A673 (cell line): ENCODE measurements around the gene GRB7. TPM values are rescaled to one million over a fixed set of nuclear protein-coding genes. Genes with fewer than 3 reads are reported as not detected.

Experiments
- BruUV-seq: library from RNA; stranded (reverse); fragments of 400-500 nt; replicated peaks from 2 replicates; lab custom pipeline; 2021; lab: Mats Ljungman, UMichigan
- CTCF ChIA-PET: fragments of 300-600 bp; sonication (Branson Sonifier 250); formaldehyde crosslinking; loops from one replicate; lab custom pipeline; 2022; ENCODE audit warnings: antibody characterized with exemption; lab: Charles Lee
- POLR2A ChIA-PET: fragments of 300-600 bp; sonication (Branson Sonifier 250); formaldehyde crosslinking; loops from one replicate; lab custom pipeline; 2022; ENCODE audit warnings: antibody characterized with exemption; ENCODE audit not compliant: low non-redundant PET; lab: Charles Lee
- DNase-seq: peaks from one replicate; pipeline ENCODE4 v3.0.0-alpha.2; 2015; ENCODE audit warnings: low spot score
- H3K27ac ChIP-seq: fragments of 200-600 bp; sonication (generic); 2 replicates; pipeline ENCODE4 v1.5.1; 2016; ENCODE audit warnings: mixed run types, low read depth, mild to moderate bottlenecking, mixed read lengths, antibody characterized with exemption, low read length; ENCODE audit not compliant: poor library complexity, severe bottlenecking
- H3K27me3 ChIP-seq: fragments of 200-600 bp; sonication (generic); replicated peaks from 2 replicates; pipeline ENCODE4 v1.6.1; 2017; ENCODE audit warnings: mixed run types, low read depth, mild to moderate bottlenecking, mixed read lengths, antibody characterized with exemption, low read length; ENCODE audit not compliant: insufficient read depth, poor library complexity
- H3K36me3 ChIP-seq: fragments of 200-600 bp; sonication (generic); 2 replicates; pipeline ENCODE4 v1.6.1; 2016; ENCODE audit warnings: mixed run types, mild to moderate bottlenecking, mixed read lengths, antibody characterized with exemption, low read length; ENCODE audit not compliant: insufficient read depth, poor library complexity, severe bottlenecking
- H3K4me1 ChIP-seq: fragments of 200-600 bp; sonication (generic); 2 replicates; pipeline ENCODE4 v1.6.1; 2017; ENCODE audit warnings: mixed run types, mild to moderate bottlenecking, mixed read lengths, antibody characterized with exemption, low read length; ENCODE audit not compliant: insufficient read depth, poor library complexity, severe bottlenecking
- H3K4me3 ChIP-seq: fragments of 200-600 bp; sonication (generic); 2 replicates; pipeline ENCODE4 v1.5.1; 2016; ENCODE audit warnings: low read depth, mixed run types, mild to moderate bottlenecking, mixed read lengths, low read length; ENCODE audit not compliant: poor library complexity, severe bottlenecking
- H3K9me3 ChIP-seq: fragments of 200-600 bp; sonication (generic); 2 replicates; pipeline ENCODE4 v1.6.1; 2016; ENCODE audit warnings: mixed run types, low read depth, mild to moderate bottlenecking, mixed read lengths, antibody characterized with exemption, low read length; ENCODE audit not compliant: poor library complexity, severe bottlenecking
- CTCF ChIP-seq: fragments of 300-800, 200-600 bp; sonication (generic); conservative IDR thresholded peaks from 2 replicates; pipeline ENCODE4 v1.5.1; 2017; ENCODE audit warnings: low read depth, mild to moderate bottlenecking, antibody characterized with exemption, low read length, moderate library complexity, mixed read lengths
- EZH2 ChIP-seq: fragments of 200-600 bp; sonication (generic); IDR thresholded peaks from 2 replicates; pipeline ENCODE4 v1.6.1; 2017; ENCODE audit warnings: borderline replicate concordance, low read depth, mild to moderate bottlenecking, mixed read lengths, antibody characterized with exemption, low read length; ENCODE audit not compliant: poor library complexity, severe bottlenecking
- intact Hi-C: fragments of 100-400 bp; cut with micrococcal nuclease; formaldehyde crosslinking; loops from one replicate; pipeline ENCODE4 v1.10.0; 2022; ENCODE audit not compliant: unreplicated experiment
- total RNA-seq: library from RNA; stranded (reverse); gene quantifications from 2 replicates; pipeline ENCODE4 v1.2.3, GENCODE V29; 2021

Gene GRB7
- total RNA-seq, 1 experiment from 2014 or later, result 0.62 TPM

DNA sequence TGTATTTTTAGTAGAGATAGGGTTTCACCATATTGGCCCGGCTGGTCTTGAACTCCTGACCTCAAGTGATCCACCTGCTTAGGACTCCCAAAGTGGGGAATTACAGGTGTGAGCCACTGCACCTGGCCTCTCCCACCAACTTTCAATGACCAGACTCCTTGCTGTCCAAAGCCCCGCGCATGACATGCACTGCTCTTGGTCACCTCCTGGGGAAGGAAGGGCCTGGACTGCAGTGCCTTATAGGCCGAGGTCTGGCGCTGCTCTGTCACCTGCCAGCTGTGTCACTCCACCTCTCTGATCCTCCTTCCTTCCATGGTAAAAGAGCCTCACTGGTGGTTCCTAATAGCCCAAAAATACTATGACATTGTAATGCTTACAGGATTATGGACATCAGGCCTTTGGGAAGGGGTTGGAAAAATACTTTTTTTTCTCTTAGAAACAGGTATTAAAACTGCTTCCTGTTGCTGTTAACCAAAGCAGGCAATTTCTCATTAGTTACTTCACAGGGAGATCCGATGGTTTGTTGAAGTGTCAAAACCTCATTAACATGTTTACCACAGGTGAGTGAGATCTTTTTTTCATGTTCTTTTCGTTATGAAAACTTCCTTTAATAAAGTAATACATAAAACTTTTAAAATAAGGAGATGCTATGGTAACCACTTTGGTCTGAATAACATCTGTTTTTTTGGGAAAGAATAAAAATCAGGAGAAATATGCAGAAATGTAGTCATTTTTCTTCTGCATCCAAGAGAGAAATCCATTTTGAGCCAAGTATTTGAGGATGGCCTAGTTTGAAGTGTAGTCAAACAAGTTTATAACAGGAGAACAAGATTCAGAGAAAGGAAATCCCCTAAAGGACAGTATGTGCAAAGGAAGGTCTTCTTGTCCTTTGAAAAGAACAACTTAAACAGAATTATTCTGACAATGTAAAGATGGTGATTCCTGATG, 35.5 kb downstream of the GRB7 start:
- intact Hi-C loops, result no loop called here
- no peak overlapping the region for H3K27ac ChIP-seq
- DNase-seq, result no peak
- H3K4me3 ChIP-seq, result no peak overlapping the region
- POLR2A ChIA-PET, result no interaction called here
- no peaks in the 10 kb centered on the region for H3K4me1 ChIP-seq
- no peaks in the 10 kb centered on the region for H3K27me3 ChIP-seq
- TF ChIP-seq EZH2 (no peak), CTCF (no peak)
- no peaks in the 10 kb centered on the region for H3K36me3 ChIP-seq
- BruUV-seq, result no TSS peak
- CTCF ChIA-PET, result no interaction called here
- no peaks in the 10 kb centered on the region for H3K9me3 ChIP-seq

DNA sequence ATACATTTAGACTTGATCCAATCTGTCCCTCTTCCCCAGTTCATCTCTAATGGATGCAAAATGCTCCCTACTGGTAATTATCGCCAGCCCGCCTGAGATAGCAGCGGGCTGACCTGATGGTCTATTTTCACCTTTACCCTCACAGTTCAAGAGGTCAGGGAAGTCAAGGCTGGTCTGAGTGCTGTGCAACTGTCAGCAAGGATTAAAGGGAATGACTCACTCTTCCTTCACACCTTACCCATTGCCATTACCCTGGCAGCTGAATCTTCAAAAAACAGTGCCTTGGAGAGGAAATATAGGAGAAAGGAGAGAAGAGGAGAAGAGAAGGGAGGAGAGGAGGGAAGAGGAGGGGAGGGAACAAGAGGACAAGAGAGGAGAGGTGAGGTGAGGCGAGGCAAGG, 36.3 kb downstream of the GRB7 start:
- Histone ChIP-seq H3K4me1 (no peaks in the 10 kb centered on the region), H3K4me3 (no peak overlapping the region), H3K9me3 (no peaks in the 10 kb centered on the region), H3K27ac (no peak overlapping the region), H3K27me3 (no peaks in the 10 kb centered on the region), H3K36me3 (no peaks in the 10 kb centered on the region)
- BruUV-seq, result no TSS peak
- DNase-seq, result no peak
- ChIA-PET POLR2A (no interaction called here), CTCF (no interaction called here)
- intact Hi-C loops, result no loop called here
- TF ChIP-seq EZH2 (no peak), CTCF (no peak)

DNA sequence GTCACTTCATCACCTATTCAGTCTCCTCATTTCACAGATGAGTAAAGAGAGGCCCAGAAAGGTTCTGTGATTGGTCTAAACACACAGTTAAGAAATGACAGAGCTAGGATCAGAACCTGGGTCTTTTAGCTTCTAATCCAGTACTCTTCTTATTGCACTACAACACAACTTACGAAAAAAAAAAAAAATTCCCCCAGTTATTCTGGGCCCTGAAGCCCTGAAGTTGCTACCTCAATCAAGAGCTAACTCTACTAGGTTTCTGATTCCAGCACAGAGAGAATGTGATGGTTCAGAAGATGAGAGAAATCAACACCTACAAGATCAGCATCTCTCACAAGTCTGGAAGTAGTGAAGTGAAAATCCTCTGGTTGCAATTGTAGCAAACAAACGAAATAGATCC, 37.3 kb downstream of the GRB7 start:
- no TSS peak for BruUV-seq
- no peak for DNase-seq
- Histone ChIP-seq H3K36me3 (no peaks in the 10 kb centered on the region), H3K4me1 (no peaks in the 10 kb centered on the region), H3K27me3 (no peaks in the 10 kb centered on the region), H3K9me3 (no peaks in the 10 kb centered on the region), H3K27ac (no peak overlapping the region), H3K4me3 (no peak overlapping the region)
- POLR2A ChIA-PET, result no interaction called here
- TF ChIP-seq EZH2 (no peak), CTCF (no peak)
- CTCF ChIA-PET, result no interaction called here
- intact Hi-C loops, result no loop called here
